NCI-H187 treated with DMSO at 0.1 percent for 48 hours (cell line): ENCODE measurements around the gene DNAJC10.

ENCODE experiments used
- DNase-seq: peaks from one replicate; lab custom pipeline; 2025; lab: John Stamatoyannopoulos, UW

The DNAJC10 gene

DNA sequence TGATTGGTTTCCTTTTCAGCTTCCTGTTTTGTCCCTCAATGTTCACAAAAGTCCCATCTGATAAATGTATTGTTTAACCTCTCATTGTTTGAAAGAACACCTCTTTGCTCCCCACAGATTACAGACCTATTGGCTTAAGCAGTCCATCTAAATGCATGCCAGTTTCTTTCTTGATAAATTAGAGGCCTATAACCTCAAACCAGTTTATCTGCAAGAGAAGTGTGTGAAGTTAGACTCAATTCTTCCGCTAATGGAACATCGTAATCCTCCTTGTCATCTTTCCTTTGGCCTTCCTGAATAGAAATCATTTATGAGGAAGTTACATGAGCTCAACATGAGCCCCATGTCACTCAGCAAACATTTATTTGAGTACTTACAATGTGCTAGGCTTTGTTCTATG is 76.4 kb downstream of the DNAJC10 start:
- no peak for DNase-seq

DNA sequence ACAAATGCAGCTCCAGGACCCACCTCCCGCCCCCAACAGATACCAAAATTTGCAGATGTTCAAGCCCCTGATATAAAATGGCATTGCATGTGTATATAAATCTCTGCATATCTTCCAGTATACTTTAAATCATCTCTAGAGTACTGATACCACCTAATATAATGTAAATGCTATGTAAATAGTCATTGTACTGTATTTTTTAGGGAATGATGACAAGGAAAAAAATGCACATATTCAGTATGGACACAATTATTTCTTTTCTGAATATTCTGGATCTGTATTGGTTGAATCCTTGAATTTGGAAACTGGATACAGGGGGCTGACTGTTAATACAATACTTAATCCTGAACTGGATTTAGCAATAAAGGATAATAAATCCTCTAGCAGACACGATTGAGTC is 82.7 kb downstream of the DNAJC10 start:
- no peak for DNase-seq

DNA sequence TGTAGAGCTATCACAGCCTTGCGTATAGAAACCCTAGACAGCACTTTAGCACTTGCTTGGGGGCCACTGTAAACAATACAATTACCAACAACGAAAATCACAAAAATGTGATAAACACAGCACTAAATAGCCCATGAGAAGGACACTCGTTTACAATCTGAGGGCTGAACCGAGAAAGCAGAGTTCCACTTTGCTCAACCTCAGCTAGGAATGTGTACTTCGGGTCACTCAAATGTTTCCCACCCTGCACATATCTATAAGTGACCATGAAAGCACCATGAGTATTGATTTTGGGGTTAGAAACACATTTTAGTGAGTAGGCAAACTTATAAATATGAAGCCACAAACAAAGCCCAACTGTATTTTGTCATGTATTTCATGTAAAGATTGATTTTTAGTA is 88.1 kb downstream of the DNAJC10 start:
- DNase-seq: no peak

DNA sequence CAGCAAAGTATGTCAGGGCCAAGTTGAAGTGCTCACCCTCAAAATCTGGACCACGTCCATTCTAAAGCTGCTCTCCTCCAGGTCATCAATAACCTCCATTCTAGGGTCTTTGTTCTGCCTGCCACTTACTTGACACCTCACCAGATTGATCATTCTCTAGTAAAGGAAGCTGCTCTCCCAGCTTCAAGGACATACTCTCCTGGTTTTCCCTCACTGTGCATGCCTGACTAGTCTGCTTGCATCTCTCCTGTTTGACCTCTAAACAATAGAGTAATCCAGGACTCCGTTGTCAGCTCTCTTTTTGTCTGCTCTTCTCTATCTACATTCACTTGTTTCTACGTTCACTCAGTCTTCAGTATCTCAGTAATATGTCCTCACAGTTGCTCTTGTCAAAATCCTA is 91.3 kb downstream of the DNAJC10 start:
- no peak for DNase-seq

DNA sequence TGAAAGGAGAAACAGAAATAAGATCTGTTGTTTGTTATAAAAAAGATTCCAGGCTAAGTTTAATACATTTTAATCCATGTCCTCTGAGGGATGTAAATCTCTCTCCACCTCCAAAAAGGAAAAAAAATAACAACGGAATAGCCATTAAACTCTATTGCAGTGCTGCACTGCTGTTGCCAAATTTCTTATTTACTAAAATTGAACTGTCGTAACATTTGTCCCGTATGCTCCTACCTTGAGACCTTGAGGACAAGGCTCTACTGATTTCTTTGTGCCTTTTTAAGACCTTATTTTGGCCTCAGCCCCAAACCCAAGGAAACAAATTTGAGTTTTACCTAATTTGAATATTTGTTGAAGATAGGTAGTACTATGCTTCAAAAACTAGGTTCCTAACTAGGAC is 94.0 kb downstream of the DNAJC10 start:
- no peak for DNase-seq

DNA sequence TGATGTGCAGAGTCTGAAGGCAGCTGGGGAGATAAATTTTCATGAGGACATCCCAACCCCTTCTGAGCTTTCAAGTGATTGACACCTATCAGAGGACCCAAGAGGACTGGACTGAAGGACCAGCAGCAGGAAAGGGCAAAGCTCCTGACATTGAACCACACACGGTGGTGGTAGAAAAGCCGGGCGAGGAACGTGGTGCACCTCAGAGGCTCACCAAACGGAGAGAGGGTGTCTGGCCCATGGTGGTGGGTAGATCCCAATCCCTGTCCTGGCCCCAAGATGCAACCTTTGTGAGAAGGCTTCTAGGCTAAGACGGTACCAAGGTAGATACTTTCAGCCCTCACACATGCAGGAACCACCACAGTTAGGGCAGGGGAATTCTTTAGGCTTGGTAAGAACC is 98.3 kb downstream of the DNAJC10 start:
- DNase-seq: no peak

DNA sequence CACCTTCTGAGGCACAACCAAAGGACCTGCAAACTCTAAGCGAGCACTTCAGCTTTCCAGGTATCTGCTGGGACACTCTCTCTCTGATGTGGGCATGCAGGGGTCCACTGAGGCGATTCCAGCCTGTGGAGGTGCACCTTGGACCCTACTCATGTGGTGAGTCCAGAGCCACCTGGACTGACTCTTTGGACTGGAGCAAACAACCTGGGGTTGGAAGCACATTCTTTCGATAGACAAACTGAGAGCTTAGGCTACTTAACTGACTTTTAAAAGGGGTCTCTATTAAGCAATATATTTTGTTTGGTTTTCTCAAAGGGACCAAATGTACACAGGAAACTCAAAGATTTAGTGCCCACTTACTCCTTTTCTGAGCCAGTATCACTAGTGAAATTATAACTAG is 98.7 kb downstream of the DNAJC10 start:
- DNase-seq: no peak

DNA sequence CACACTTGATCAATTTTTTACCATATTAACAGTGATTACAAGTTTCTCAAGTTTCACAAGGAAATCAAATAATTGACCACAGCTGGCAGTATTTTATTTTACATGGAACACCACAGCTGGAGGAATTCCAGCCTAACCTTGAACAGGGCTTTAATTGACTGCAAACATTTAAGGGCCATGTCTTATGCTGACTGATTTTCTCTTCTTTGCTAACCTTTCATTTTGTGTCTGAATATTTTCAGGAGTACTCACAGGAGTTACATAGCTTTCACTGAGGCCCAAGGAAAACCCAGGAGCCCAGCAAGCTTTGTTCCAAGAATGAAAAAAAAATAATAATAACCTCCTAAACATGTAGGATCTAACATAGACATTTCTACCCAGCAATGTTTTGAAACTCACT is 100.8 kb downstream of the DNAJC10 start:
- no peak for DNase-seq

DNA sequence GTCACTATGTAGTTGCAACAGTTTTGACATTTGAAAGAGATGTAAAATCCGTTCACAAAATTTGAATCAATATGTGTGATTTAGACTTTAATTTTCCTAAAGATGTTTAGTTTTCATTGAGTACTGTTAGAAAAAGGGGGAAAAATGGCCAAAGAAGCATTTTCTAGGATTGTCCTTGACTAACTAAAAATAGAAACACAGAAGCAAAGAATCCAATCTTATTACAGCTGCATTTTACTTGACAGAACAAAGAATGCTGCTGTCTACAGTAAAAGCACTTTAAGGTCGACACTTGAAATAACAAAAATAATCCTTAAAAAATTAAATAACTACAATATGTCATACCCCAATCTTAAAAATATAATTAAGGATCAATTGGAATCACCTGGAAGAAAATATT is 101.5 kb downstream of the DNAJC10 start:
- no peak for DNase-seq

DNA sequence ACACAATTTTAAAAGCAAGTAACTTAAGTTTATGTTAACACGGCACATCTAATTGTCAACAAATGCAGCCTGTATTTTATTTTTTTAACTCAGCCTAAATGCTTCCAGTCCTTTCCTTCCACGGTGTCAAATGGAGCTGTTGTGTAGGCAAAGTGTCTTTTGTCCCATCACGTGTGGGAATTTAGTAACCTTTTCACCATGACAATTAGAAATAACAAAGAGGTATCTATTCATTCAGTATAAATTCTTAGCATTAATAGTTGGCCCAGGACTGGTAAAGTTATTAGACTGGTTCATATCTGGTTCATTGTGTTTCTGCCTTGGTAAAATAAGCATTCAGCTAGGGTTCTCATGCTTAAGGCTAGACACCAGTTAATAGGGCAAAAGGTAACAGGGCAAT is 102.4 kb downstream of the DNAJC10 start:
- no peak for DNase-seq

DNA sequence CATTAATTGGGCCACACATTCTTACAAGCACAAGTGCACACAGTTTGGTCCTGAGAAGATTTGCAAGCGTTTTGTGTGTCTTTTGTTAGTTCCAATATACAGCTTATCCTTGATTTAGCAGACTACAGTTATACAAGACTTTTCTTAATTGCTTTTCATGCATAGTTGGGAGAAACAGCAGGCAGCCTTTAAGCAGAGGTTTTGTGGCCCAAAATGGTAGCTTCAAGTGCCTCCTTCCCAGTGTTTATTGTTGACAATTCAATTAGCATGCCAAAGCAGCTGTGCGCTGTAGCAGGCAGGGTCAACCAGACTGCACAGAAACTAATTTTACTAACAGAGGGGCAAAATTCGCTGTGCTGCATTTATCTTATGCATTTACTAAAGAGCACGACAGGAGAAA is 102.9 kb downstream of the DNAJC10 start:
- DNase-seq: peak; percentile 51

DNA sequence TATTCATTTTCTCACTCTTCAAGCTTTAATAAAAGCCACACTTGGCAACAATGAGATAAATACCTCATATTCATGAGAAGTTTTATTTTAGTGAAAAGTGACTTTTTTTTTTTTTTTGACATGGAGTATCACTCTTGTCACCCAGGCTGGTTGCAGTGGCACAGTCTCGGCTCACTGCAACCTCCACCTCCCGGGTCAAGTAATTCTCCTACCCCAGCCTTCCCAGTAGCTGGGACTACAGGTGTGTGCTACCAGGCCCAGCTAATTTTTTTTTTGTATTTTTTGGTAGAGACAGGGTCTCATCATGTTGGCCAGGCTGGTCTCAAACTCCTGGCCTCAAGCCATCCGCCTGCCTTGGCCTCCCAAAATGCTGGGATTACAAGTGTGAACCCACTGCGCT is 103.4 kb downstream of the DNAJC10 start:
- no peak for DNase-seq

DNA sequence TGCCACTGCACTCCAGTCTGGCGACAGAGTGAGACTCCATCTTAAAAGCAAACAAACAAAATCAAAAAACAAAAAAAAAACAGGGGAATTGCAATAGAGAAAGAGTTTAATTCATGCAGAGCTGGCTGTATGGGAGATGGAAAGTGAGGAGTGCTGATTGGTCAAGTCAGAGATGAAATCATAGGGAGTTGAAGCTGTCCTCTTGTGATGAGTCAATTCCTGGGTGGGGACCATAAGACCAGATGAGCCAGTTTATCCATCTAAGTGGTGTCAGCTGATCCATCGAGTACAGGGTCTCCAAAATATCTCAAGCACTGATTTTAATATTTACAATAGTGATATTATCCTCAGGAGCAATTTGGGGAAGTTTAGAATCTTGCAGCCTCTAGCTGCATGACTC is 105.1 kb downstream of the DNAJC10 start:
- no peak for DNase-seq

DNA sequence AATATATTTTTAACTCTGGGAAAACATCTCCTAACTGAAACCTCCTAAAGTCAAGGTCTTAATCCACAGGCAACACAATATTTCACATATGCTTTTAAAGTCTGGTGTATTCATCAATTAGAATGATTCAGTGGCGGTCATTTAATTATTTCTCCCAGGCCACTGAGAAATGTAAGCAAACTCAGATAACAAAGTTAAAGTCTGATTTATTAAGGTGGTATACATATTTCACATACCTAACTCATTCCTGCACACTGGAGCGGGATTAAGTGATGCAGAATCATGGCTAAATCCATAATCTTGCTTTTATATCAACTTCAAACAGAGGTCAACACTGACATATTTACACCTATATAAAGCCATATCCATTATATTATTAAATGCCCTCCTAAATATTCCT is 106.7 kb downstream of the DNAJC10 start:
- no peak for DNase-seq

DNA sequence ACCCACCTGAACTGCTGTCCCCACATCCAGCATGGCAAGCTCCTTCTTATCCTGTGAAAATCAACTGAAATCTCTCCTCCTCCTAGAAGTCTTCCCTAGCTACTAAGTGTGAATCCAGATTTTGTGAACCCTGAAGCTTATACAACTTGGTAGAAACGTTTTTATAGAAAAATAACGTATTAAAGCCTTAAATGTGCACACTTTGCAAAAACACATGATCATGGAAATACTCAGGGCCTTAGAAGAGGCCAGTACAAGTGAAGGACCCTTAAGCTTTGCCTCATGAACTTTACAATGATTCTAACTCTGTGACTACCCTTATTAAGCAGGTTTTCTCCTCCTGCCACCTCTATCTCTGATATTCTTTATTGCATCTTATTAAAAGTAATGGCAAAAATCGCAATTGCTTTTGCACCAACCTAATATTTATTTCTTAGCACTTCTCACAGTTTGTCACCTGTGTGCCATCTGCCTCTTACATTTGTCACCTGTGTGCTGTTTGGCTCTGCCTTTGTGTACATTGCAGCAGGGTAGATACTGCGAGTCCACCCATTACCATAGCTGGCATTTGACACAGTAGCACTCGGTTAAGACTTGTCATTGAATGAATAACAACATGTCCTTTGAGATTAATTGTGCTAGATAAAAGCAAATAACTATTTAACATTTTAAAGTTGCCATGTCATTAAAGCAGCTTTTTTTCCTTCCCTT is 108.2 kb downstream of the DNAJC10 start:
- no peak for DNase-seq

DNA sequence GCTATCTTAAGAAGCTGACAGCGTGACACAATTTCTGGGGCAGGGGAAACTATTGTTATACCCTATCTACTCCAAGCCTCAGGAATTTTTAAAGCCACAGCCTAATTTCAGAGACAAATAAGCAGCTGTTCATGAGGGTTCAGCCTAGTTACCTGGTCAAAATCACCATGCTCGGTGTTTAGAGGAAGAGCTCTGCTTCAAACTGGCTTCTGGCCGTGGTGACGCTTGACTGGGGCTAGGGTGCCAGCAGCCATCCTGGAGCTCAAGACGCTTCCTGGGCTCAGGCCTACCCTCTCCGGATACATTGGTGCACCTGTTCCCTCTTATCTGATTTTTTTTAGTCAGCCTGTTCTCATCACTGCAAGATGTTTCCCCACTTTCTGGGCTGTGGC is 108.7 kb downstream of the DNAJC10 start:
- DNase-seq: no peak

DNA sequence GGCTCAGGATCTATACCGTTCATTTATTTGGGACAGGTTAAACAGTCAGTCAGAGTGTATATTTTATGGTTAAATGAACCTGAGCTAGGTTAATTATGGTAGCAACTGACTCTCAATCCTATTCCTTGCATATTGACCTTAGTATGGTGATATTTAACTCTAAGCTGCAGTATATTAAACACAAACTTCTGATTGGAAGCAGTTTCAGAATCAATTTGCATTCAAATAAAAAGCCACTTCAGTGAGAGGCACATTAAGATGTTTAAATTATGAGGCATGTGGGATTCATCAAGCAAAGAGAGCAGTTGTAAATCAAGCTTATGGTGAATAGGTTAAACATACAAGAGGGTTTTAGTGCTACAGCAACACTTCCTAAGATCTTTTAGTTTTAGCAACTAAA is 110.0 kb downstream of the DNAJC10 start:
- DNase-seq: no peak

DNA sequence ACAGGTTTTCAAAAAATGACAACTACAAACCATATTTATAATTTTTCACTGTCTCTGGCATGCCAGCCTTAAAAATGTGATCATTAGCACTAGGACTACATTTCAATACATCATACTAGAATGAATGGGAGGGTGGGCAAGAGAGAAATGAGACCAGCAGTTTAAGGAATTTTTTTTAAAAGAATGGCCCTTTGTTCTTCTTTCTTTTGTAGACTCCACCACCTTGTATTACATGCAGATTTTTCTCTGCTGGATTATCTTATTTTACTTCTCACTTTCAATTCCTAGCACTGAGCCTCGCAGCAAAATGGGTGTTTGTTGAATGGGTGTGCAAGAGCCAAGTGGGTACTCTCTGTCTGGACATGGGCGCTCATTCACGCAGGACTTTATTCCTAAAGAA is 110.4 kb downstream of the DNAJC10 start:
- DNase-seq: no peak

DNA sequence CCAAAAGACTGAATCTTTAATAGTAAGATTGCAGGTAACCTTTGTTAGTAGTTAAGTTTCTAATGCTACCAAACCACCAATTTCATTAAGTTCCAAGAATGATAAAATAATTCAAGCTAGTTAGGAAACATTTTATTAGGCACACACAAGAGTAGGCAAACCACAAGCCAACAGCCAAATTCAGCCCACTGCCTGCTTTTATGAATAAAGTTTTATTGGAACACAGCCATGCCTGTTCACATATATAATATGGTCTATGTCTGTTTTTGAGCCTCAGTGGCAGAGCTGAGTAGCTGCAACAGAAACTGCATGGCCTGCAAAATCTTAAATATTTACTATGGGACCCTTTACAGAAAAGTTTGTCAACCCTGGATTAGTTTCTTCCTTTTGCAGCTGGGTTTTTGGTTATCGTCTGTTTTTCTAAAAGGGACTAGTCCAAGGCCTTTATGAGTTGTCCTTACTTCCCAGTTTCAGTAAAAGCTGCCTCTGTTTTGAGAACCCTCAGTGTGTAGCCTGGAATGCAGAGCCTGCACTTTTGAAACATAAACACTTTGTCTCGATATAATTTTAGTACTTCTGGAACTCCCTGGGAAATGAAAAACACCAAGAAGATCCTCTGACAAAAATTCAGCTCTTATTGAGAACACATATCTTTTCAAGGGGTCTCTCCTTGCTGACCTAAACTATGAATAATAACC is 111.3 kb downstream of the DNAJC10 start:
- no peak for DNase-seq

DNA sequence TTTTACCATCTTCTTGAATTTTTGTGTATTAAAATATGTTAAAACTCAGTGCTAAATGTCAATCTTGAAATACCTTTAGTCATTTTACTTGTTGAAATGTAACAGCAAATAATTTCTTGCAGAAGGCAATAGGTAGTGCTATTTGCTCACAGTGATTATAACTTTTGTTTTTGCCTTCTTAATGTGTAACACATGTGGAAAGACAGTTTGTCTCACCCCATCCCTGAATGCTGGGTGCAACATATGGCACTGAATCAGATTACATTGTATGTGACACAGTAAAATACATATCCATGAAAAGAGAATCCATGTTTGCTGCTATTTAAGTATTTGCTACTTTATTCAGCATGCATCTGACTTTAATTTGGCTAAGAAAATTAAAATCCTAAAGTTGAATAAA is 115.0 kb downstream of the DNAJC10 start:
- DNase-seq: no peak

DNA sequence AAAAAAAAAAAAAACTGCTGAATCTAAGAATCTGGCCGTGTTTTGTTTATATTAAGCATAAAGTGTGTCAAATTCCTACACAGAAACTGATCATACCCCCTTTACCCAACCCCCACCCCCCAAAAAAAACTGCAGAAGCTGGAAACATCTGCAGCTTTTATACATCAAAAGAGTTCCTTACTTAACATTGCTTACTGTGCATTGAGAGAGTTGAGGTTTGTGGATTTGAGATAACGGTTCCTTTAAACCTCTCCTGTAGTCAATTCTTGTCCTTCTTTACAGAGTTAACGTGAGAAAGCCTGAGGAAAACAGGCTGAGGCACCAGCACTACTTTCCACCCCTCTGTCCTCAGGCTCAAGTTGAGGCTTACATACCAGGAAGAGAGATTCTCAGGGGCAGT is 115.9 kb downstream of the DNAJC10 start:
- DNase-seq: no peak

DNA sequence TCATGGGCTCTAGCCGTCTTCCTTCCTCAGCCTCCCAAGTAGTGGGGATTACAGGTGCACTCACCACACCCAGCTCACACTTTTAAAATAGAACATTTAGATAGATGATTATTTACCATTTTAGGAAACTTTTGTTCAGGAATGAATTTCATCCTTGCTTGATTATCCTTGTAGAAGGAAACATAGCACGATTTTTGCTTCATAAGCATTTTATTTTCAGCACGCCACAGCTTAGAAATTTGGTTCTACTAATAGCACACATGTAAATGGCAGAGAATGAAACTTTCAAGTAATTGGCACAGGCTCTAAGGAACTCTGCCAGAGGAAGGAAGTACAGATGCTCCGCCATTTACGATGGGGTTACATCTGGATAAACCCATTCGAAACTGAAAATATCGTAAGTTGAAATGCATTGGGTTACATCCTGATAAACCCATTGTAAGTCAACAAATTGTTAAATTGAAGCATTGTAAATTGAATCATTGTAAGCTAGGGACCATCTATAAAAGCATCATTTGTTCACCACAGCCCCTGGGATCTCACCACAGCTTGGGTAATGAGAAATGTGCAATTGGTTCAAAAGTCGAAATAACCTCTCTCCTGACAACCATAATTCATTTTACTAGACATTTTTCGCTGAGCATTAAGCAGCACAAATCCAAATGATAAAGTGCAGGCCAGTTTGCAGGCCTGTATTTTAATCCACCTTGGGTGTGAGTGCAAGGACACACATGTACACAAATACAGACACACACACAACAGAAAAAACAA is 117.2 kb downstream of the DNAJC10 start:
- DNase-seq: no peak

DNA sequence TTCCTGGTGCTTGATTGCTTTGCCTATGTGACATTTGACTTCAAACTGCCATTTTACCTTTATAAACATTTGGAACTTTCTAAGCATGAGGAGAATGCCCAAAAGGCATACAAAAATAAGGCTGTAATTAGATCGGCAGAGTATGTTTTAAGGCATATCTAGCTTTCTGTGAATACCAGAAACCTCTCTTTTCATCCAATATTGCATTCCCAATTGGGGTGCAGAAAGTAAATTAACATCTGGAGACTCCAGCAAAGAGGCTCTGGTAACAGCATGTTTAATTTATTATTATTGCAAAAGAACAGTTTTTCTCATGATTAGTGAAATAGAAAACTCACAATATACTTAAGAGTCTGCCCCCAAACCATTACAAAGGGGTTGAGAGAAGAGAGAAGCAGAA is 118.2 kb downstream of the DNAJC10 start:
- DNase-seq: no peak
